ENCODE measurements around the gene USPL1.
A peak's percentile ranks its signal among the peaks of the same experiment; 100 is the strongest.

The USPL1 gene

GRCh38 chr13:30619731-30620130 is 2.0 kb downstream of the USPL1 start:
- H3K4me3 ChIP-seq (ENCODE audit: low read depth, low read length): peak overlapping the region; percentile 96
- DNase-seq (ENCODE audit: low read depth): no peak
- no peak for TF ChIP-seq CTCF (IDR thresholded peaks at IDR 0.05; ENCODE audit: control insufficient read depth, extremely low read depth, insufficient read depth)

- H3K4me3 ChIP-seq (ENCODE audit: low read depth, low read length): no peak overlapping the region
- TF ChIP-seq CTCF (IDR thresholded peaks at IDR 0.05; ENCODE audit: control insufficient read depth, extremely low read depth, insufficient read depth): no peak
- no peak for DNase-seq (ENCODE audit: low read depth)
These were observed 3.2 kb downstream of the USPL1 start for GRCh38 chr13:30620941-30621340.

GRCh38 chr13:30622551-30622950 is 4.8 kb downstream of the USPL1 start:
- no peak for DNase-seq (ENCODE audit: low read depth)
- H3K4me3 ChIP-seq (ENCODE audit: low read depth, low read length): no peak overlapping the region
- TF ChIP-seq CTCF (IDR thresholded peaks at IDR 0.05; ENCODE audit: control insufficient read depth, extremely low read depth, insufficient read depth): no peak

GRCh38 chr13:30623392-30623791 is 5.7 kb downstream of the USPL1 start:
- TF ChIP-seq CTCF (IDR thresholded peaks at IDR 0.05; ENCODE audit: control insufficient read depth, extremely low read depth, insufficient read depth): no peak
- no peak for DNase-seq (ENCODE audit: low read depth)
- H3K4me3 ChIP-seq (ENCODE audit: low read depth, low read length): no peak overlapping the region

- no peak for DNase-seq (ENCODE audit: low read depth)
- no peak for TF ChIP-seq CTCF (IDR thresholded peaks at IDR 0.05; ENCODE audit: control insufficient read depth, extremely low read depth, insufficient read depth)
- H3K4me3 ChIP-seq (ENCODE audit: low read depth, low read length): no peak overlapping the region
These were observed 6.9 kb downstream of the USPL1 start for GRCh38 chr13:30624630-30625029.

- no peak overlapping the region for H3K4me3 ChIP-seq (ENCODE audit: low read depth, low read length)
- TF ChIP-seq CTCF (IDR thresholded peaks at IDR 0.05; ENCODE audit: control insufficient read depth, extremely low read depth, insufficient read depth): no peak
- DNase-seq (ENCODE audit: low read depth): no peak
These were observed 11.8 kb downstream of the USPL1 start for GRCh38 chr13:30629527-30629926.

- no peak for DNase-seq (ENCODE audit: low read depth)
- H3K4me3 ChIP-seq (ENCODE audit: low read depth, low read length): no peak overlapping the region
- TF ChIP-seq CTCF (IDR thresholded peaks at IDR 0.05; ENCODE audit: control insufficient read depth, extremely low read depth, insufficient read depth): no peak
These were observed 16.1 kb downstream of the USPL1 start for GRCh38 chr13:30633861-30634260.

Data from LNCaP clone FGC (cell line).